HEK293 (cell line): ENCODE results near the gene FGFR2.

Experiments used
- CTCF ChIP-seq: fragments of 450-650 bp; formaldehyde crosslinking; IDR thresholded peaks from 2 replicates; pipeline ENCODE4 v1.5.1; 2016; ENCODE audit warnings: missing biosample characterization, missing genetic modification characterization
- KLF1 ChIP-seq: fragments of 450-650 bp; formaldehyde crosslinking; IDR thresholded peaks from 2 replicates; pipeline ENCODE4 v1.5.1; 2016; ENCODE audit warnings: missing biosample characterization, missing genetic modification characterization
- ZBTB21 ChIP-seq: fragments of 450-650 bp; formaldehyde crosslinking; IDR thresholded peaks from 2 replicates; pipeline ENCODE4 v1.5.1; 2017; ENCODE audit warnings: missing biosample characterization, missing genetic modification characterization
- ZBTB8A ChIP-seq: fragments of 450-650 bp; formaldehyde crosslinking; IDR thresholded peaks from 2 replicates; pipeline ENCODE4 v1.5.1; 2016; ENCODE audit warnings: missing biosample characterization, missing genetic modification characterization
- ZNF132 ChIP-seq: fragments of 450-650 bp; formaldehyde crosslinking; IDR thresholded peaks from 2 replicates; pipeline ENCODE4 v1.5.1; 2017; ENCODE audit warnings: missing biosample characterization, missing genetic modification characterization, borderline replicate concordance
- ZNF169 ChIP-seq: fragments of 450-650 bp; formaldehyde crosslinking; IDR thresholded peaks from 2 replicates; pipeline ENCODE4 v1.5.1; 2016; ENCODE audit warnings: missing biosample characterization, missing genetic modification characterization
- ZNF18 ChIP-seq: fragments of 450-650 bp; formaldehyde crosslinking; IDR thresholded peaks from 2 replicates; pipeline ENCODE4 v1.5.1; 2016; ENCODE audit warnings: missing biosample characterization, missing genetic modification characterization
- ZNF514 ChIP-seq: fragments of 450-650 bp; formaldehyde crosslinking; IDR thresholded peaks from 2 replicates; pipeline ENCODE4 v1.5.1; 2016; ENCODE audit warnings: missing biosample characterization, missing genetic modification characterization
- ZNF580 ChIP-seq: fragments of 450-650 bp; formaldehyde crosslinking; IDR thresholded peaks from 2 replicates; pipeline ENCODE4 v1.5.1; 2016; ENCODE audit warnings: missing biosample characterization, missing genetic modification characterization
- ZNF623 ChIP-seq: fragments of 450-650 bp; formaldehyde crosslinking; IDR thresholded peaks from 2 replicates; pipeline ENCODE4 v1.5.1; 2016; ENCODE audit warnings: missing biosample characterization, missing genetic modification characterization
- ZXDB ChIP-seq: fragments of 450-650 bp; formaldehyde crosslinking; IDR thresholded peaks from 2 replicates; pipeline ENCODE4 v1.5.1; 2016; ENCODE audit warnings: missing biosample characterization, missing genetic modification characterization

GRCh38 chr10:121616291-121616690 is 18.0 kb upstream of the FGFR2 start:
- TF ChIP-seq ZNF18 (tag by site-specific recombination) (no peak), ZBTB8A (no peak), ZBTB21 (no peak), CTCF (no peak), ZXDB (tag by site-specific recombination) (no peak), KLF1 (tag by site-specific recombination) (no peak), ZNF169 (tag by site-specific recombination) (no peak), ZNF580 (tag by site-specific recombination) (no peak), ZNF623 (no peak), ZNF132 (no peak), ZNF514 (no peak)
